ENCODE results near the gene RSRC1. TPM values are rescaled to one million over a fixed set of nuclear protein-coding genes. Genes with fewer than 3 reads are reported as not detected.
"Not testable (repeated sequence)": the region's sequence is repeated elsewhere in the genome, so short reads cannot be mapped to it uniquely, and the experiment has no call there.

The RSRC1 gene
- total RNA-seq, 5 donors from 2014 or later (not counting 1 experiment from before 2014, with no cell fraction given) = 29.9 to 35.0 (median 31.1) TPM

DNA sequence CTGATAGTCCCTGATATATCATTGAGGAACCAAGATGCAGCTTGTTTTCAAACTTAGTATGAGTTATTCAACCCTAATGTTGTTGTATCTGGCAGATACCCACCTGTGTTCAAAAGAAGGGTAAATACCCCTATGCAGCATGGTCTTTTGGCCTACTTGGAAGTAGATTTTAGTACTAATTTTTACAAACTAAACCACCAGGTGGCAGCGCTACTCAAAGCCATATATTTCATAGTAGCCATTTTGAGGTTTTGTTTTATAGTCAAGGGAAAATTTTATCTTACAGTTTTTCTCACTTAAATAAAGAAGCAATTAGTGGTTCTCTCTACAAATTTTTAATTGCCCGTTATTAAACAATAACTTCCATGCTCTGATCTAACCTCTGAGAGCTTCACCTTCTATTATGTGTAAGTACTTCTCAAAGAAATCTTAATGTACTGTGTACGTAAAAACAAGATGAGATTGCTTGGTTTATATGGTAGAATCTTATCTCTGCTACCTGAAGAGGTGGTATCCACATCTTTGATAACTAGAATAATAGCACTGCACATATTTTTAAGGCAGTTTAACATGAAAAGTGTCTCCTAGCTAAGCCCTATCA is 429.6 kb downstream of the RSRC1 start:
- Histone ChIP-seq H3K27me3 (replicated peaks in 1 of 2; ENCODE audit: control insufficient read depth in 2 of 2, extremely low read depth in 1 of 2, insufficient read depth in 2 of 2, low read length in 1 of 2) (no peaks in the 10 kb centered on the region), H3K9me3 (no peaks in the 10 kb centered on the region), H3K4me3 (ENCODE audit: control insufficient read depth in 1 of 2, extremely low read depth in 1 of 2, low read length in 1 of 2) (no peak overlapping the region), H3K27ac (ENCODE audit: low read length) (no peak overlapping the region), H3K36me3 (ENCODE audit: control insufficient read depth in 2 of 2, extremely low read depth in 1 of 2, insufficient read depth in 1 of 2, low read length in 1 of 2) (no peaks in the 10 kb centered on the region), H3K4me1 (ENCODE audit: control insufficient read depth in 1 of 2, extremely low read depth in 1 of 2, insufficient read depth in 2 of 2, low read length in 2 of 2) (no peaks in the 10 kb centered on the region)
- DNase-seq (peak in 25 of 35 experiments; percentile 0 to 67 (median 24)), ATAC-seq (replicated peaks in 1 of 4) (peak in 1 of 4 experiments; percentile 39)
- Mint-ChIP-seq H3K4me3 (no peak overlapping the region), H3K9me3 (no peaks in the 10 kb centered on the region), H3K4me1 (no peaks in the 10 kb centered on the region), H3K27ac (no peak overlapping the region), H3K36me3 (peaks cover 22% of the 10 kb centered on the region), H3K27me3 (no peaks in the 10 kb centered on the region)
- ChIA-PET POLR2A (interaction anchor here in 1 of 2 donors (0.6 kb wide), 1 partner anchor 981 kb away, joined by 3 read pairs; no protein-coding TSS in a partner anchor), CTCF (interaction anchor here (0.5 to 1.7 kb wide), 8 partner anchors 9 to 273 kb away, joined by 3 to 5 read pairs (median 4); partner anchors contain the start of gene GFM1 (in 1 of the 2))
- WGBS (ENCODE audit: insufficient coverage) = no CpG with 5 or more reads among the region's 3 CpGs

DNA sequence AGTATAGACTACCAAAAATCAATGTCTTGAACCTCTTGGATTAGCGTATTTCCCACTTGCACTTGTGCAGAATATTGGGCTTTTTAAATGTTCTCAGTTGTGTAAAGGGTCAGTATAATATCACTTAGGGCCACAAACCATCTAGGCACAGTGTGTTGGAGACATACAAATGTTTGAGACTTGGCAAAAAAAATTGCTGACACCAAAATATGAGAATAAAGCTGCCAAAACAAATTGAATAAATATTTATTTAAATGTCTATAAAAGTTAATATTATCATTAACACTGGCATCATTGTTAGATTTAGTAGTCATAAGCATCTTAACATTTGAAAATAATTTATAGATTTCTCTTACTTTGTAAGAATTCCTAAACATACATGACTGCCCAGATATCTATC is 430.2 kb downstream of the RSRC1 start:
- Mint-ChIP-seq H3K9me3 (no peaks in the 10 kb centered on the region), H3K4me3 (no peak overlapping the region), H3K4me1 (no peaks in the 10 kb centered on the region), H3K27me3 (no peaks in the 10 kb centered on the region), H3K27ac (no peak overlapping the region), H3K36me3 (peaks cover 26% of the 10 kb centered on the region)
- no peak overlapping the region for H3K27ac ChIP-seq (ENCODE audit: low read length)
- ChIA-PET CTCF (interaction anchor here (0.7 to 1.7 kb wide), 5 partner anchors 10 to 251 kb away, joined by 3 to 5 read pairs (median 4); partner anchors contain the start of gene GFM1 (in 1 of the 2)), POLR2A (no interaction called here)
- ATAC-seq (replicated peaks in 1 of 4) (no peak), DNase-seq (no peak)
- H3K27me3 ChIP-seq (replicated peaks in 1 of 2; ENCODE audit: control insufficient read depth in 2 of 2, extremely low read depth in 1 of 2, insufficient read depth in 2 of 2, low read length in 1 of 2) = no peaks in the 10 kb centered on the region
- 100% methylated on average over 1 of the region's 1 CpG for WGBS (ENCODE audit: insufficient coverage)
- no peaks in the 10 kb centered on the region for H3K36me3 ChIP-seq (ENCODE audit: control insufficient read depth in 2 of 2, extremely low read depth in 1 of 2, insufficient read depth in 1 of 2, low read length in 1 of 2)
- no peaks in the 10 kb centered on the region for H3K4me1 ChIP-seq (ENCODE audit: control insufficient read depth in 1 of 2, extremely low read depth in 1 of 2, insufficient read depth in 2 of 2, low read length in 2 of 2)
- H3K4me3 ChIP-seq (ENCODE audit: control insufficient read depth in 1 of 2, extremely low read depth in 1 of 2, low read length in 1 of 2) = no peak overlapping the region
- H3K9me3 ChIP-seq = no peaks in the 10 kb centered on the region

GRCh38 chr3:158548691-158549090 is 438.8 kb downstream of the RSRC1 start:
- no peak overlapping the region for H3K27ac Mint-ChIP-seq
- peaks cover 3% of the 10 kb centered on the region in 3 donors for H3K9me3 Mint-ChIP-seq
- peaks cover 42% of the 10 kb centered on the region for H3K36me3 Mint-ChIP-seq
- no peaks in the 10 kb centered on the region for H3K27me3 Mint-ChIP-seq
- Histone ChIP-seq H3K4me1 (ENCODE audit: control insufficient read depth in 1 of 2, extremely low read depth in 1 of 2, insufficient read depth in 2 of 2, low read length in 2 of 2) (no peaks in the 10 kb centered on the region), H3K36me3 (ENCODE audit: control insufficient read depth in 2 of 2, extremely low read depth in 1 of 2, insufficient read depth in 1 of 2, low read length in 1 of 2) (no peaks in the 10 kb centered on the region), H3K9me3 (no peaks in the 10 kb centered on the region), H3K4me3 (ENCODE audit: control insufficient read depth in 1 of 2, extremely low read depth in 1 of 2, low read length in 1 of 2) (no peak overlapping the region), H3K27ac (ENCODE audit: low read length) (no peak overlapping the region), H3K27me3 (replicated peaks in 1 of 2; ENCODE audit: control insufficient read depth in 2 of 2, extremely low read depth in 1 of 2, insufficient read depth in 2 of 2, low read length in 1 of 2) (no peaks in the 10 kb centered on the region)
- H3K4me1 Mint-ChIP-seq = no peaks in the 10 kb centered on the region
- no peak for DNase-seq
- CTCF ChIA-PET = interaction anchor here (0.6 to 1.2 kb wide), 2 partner anchors 9 to 42 kb away, joined by 4 to 5 read pairs; no protein-coding TSS in a partner anchor
- no peak for ATAC-seq (replicated peaks in 1 of 4)
- H3K4me3 Mint-ChIP-seq = no peak overlapping the region
- WGBS (ENCODE audit: insufficient coverage) = no CpG with 5 or more reads among the region's 4 CpGs
- POLR2A ChIA-PET = no interaction called here

GRCh38 chr3:158549938-158550337 is 440.0 kb downstream of the RSRC1 start:
- H3K4me3 ChIP-seq (ENCODE audit: control insufficient read depth in 1 of 2, extremely low read depth in 1 of 2, low read length in 1 of 2); H3K27me3 Mint-ChIP-seq; DNase-seq; H3K9me3 Mint-ChIP-seq; H3K4me1 ChIP-seq (ENCODE audit: control insufficient read depth in 1 of 2, extremely low read depth in 1 of 2, insufficient read depth in 2 of 2, low read length in 2 of 2); H3K27ac Mint-ChIP-seq; H3K36me3 ChIP-seq (ENCODE audit: control insufficient read depth in 2 of 2, extremely low read depth in 1 of 2, insufficient read depth in 1 of 2, low read length in 1 of 2); H3K27ac ChIP-seq (ENCODE audit: low read length); H3K4me1 Mint-ChIP-seq; H3K4me3 Mint-ChIP-seq; POLR2A ChIA-PET; H3K9me3 ChIP-seq; H3K27me3 ChIP-seq (replicated peaks in 1 of 2; ENCODE audit: control insufficient read depth in 2 of 2, extremely low read depth in 1 of 2, insufficient read depth in 2 of 2, low read length in 1 of 2); ATAC-seq (replicated peaks in 1 of 4): not testable (repeated sequence)
- H3K36me3 Mint-ChIP-seq = peaks cover 33% of the 10 kb centered on the region
- 90% methylated on average over 2 of the region's 9 CpGs for WGBS (ENCODE audit: insufficient coverage)
- CTCF ChIA-PET = interaction anchor here in 1 of 2 donors (1.6 kb wide), 1 partner anchor 10 kb away, joined by 5 read pairs; no protein-coding TSS in a partner anchor

- Histone ChIP-seq H3K27me3 (replicated peaks in 1 of 2; ENCODE audit: control insufficient read depth in 2 of 2, extremely low read depth in 1 of 2, insufficient read depth in 2 of 2, low read length in 1 of 2) (peaks cover 0 to 7% of the 10 kb centered on the region in 2 experiments), H3K9me3 (no peaks in the 10 kb centered on the region), H3K27ac (ENCODE audit: low read length) (no peak overlapping the region), H3K4me3 (ENCODE audit: control insufficient read depth in 1 of 2, extremely low read depth in 1 of 2, low read length in 1 of 2) (no peak overlapping the region), H3K36me3 (ENCODE audit: control insufficient read depth in 2 of 2, extremely low read depth in 1 of 2, insufficient read depth in 1 of 2, low read length in 1 of 2) (no peaks in the 10 kb centered on the region), H3K4me1 (ENCODE audit: control insufficient read depth in 1 of 2, extremely low read depth in 1 of 2, insufficient read depth in 2 of 2, low read length in 2 of 2) (no peaks in the 10 kb centered on the region)
- Mint-ChIP-seq H3K9me3 (peaks cover 1 to 3% (median 3%) of the 10 kb centered on the region in 3 donors), H3K27ac (no peak overlapping the region), H3K36me3 (peaks cover 26% of the 10 kb centered on the region), H3K27me3 (peaks cover 2 to 5% of the 10 kb centered on the region in 2 donors), H3K4me3 (no peak overlapping the region), H3K4me1 (no peaks in the 10 kb centered on the region)
- no peak for ATAC-seq (replicated peaks in 1 of 4)
- WGBS (ENCODE audit: insufficient coverage) = no CpG with 5 or more reads among the region's 2 CpGs
- ChIA-PET CTCF (no interaction called here), POLR2A (no interaction called here)
- no peak for DNase-seq
Observed at GRCh38 chr3:158552124-158552523, 442.2 kb downstream of the RSRC1 start.

DNA sequence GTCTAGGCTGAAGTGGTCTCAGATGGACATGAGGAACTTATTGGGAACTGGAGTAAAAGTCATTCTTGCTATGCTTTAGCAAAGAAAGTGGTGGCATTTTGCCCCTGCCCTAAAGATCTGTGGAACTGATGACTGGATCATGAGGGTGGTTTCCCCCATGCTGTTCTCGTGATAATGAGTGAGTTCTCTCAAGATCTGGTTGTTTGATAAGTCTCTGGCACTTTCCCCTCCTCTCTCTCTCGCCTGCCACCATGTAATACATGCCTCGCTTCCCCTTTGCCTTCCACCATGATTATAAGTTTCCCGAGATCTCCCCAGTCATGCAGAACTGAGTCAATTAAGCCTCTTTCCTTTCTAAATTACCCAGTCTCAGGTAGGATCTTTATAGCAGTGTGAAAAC is 449.6 kb downstream of the RSRC1 start:
- H3K4me3 Mint-ChIP-seq = no peak overlapping the region
- H3K27me3 Mint-ChIP-seq = peaks cover 6 to 18% of the 10 kb centered on the region in 2 donors
- no peak for DNase-seq
- Histone ChIP-seq H3K27me3 (replicated peaks in 1 of 2; ENCODE audit: control insufficient read depth in 2 of 2, extremely low read depth in 1 of 2, insufficient read depth in 2 of 2, low read length in 1 of 2) (peaks cover 0 to 7% of the 10 kb centered on the region in 2 experiments), H3K4me3 (ENCODE audit: control insufficient read depth in 1 of 2, extremely low read depth in 1 of 2, low read length in 1 of 2) (no peak overlapping the region), H3K9me3 (no peaks in the 10 kb centered on the region), H3K36me3 (ENCODE audit: control insufficient read depth in 2 of 2, extremely low read depth in 1 of 2, insufficient read depth in 1 of 2, low read length in 1 of 2) (no peaks in the 10 kb centered on the region), H3K4me1 (ENCODE audit: control insufficient read depth in 1 of 2, extremely low read depth in 1 of 2, insufficient read depth in 2 of 2, low read length in 2 of 2) (no peaks in the 10 kb centered on the region), H3K27ac (ENCODE audit: low read length) (no peak overlapping the region)
- ChIA-PET CTCF (no interaction called here), POLR2A (no interaction called here)
- no peaks in the 10 kb centered on the region for H3K36me3 Mint-ChIP-seq
- H3K27ac Mint-ChIP-seq = no peak overlapping the region
- H3K4me1 Mint-ChIP-seq = no peaks in the 10 kb centered on the region
- WGBS (ENCODE audit: insufficient coverage) = no CpG with 5 or more reads among the region's 4 CpGs
- no peak for ATAC-seq (replicated peaks in 1 of 4)
- H3K9me3 Mint-ChIP-seq = peaks cover 0 to 4% (median 0%) of the 10 kb centered on the region in 3 donors

Data from T-cell (primary cell).